T-helper 2 cell treated with Interferon-gamma antibody and Interleukin-4, amounts not matched to agents 100 ng/mL and 5 ng/mL, for 36 hours (primary cell): ENCODE results near the gene MCF2L2. TPM values are rescaled to one million over a fixed set of nuclear protein-coding genes. Genes with fewer than 3 reads are reported as not detected.

Experiments used
- intact Hi-C: fragments of 100-400 bp; cut with micrococcal nuclease; formaldehyde crosslinking; loops from one replicate; pipeline ENCODE4 v1.15.1; 2023
- total RNA-seq: library from RNA; stranded (reverse); gene quantifications from 2 replicates; pipeline ENCODE4 v1.2.3, GENCODE V29; 2022

The MCF2L2 gene
- total RNA-seq, 1 donor from 2014 or later: 5.5 TPM

DNA sequence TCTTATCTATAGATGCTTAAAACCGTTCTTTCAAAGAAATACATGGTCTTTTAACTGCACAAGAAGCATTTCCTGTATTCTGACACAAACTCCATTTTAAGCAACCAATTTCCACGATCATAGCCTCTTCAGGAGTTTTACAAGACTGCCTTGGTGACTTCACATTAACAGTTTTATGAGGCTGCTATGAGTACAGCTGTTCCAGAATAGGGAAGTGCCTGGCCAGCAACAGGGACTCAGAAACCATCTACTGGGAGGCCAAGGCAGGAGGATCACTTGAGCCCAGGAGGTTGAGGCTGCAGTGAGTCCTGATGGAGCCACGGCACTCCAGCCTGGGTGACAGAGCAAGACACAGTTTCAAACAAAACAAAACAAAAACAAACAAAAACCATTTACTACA, 96.9 kb downstream of the MCF2L2 start:
- intact Hi-C loops: no loop called here

DNA sequence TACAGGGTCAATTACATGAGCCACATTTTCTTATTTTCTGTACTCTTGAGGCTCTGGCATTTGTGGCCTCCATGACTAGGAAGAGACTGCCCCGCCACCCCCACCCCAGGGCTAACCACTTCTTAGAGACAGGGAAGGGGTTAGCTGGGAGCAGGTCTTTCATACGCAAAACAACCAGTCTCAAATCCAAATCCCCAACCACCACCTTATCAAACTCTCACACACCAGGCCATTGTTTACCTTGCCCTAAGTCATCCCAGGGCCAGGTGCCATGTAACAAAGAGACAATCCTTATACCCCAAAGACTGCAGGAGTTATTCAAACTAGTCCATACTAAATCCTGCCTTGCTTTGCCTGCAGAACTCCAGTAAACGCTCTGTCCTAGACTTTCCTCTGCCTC, 97.5 kb downstream of the MCF2L2 start:
- intact Hi-C loops: no loop called here

DNA sequence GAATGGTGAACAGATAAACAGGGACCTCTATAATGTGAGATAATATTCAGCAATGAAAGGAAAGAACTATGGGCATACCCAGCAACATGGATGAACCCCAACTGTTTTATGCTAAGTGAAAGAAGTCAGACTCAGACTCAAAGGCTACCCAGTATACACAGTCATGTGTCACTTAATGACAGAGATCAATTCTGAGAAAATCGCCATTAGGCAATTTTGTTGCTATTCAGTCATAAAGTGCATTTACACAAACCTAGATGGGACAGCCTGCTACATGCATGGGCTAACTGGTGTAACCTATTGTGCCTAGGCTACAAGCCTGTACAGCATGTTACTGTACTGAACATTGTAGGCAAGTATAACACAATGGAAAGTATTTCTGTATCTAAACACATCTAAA, 98.9 kb downstream of the MCF2L2 start:
- intact Hi-C loops: no loop called here

DNA sequence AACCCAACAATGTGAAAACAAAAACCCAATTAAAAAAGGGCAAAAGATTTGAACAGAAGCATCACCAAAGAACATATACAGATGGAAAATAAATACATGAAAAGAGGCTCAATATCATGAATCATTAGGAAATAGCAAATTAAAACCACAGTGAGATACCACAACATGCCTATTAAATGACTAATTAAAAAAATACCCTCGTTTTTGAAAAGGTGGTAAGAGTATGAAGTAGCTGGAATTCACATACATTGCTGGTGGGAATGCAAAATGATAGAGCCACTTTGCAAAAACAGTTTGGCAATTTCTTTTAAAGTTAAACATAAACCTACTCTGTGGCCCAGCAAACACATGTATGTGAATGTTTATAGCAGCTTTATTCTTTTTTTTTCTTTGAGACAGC, 99.6 kb downstream of the MCF2L2 start:
- intact Hi-C loops: no loop called here

DNA sequence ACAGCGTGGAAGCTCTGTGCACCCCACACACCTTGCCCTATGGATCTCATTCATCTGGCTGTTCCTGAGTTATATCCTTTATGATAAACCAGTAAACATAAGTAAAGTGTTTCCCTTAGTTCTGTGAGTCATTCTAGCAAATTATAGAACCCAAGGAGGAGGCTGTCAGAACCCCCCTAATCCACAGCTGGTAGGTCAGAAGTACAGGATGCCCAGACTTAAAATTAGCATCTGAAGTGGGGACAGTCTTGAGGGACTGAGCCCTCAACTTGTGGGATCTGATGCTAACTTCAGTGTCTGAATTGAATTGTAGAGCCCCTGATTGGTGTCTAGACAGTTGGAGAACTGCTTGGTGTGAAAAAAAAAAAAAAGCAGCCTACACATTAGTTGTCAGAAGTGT, 100.3 kb downstream of the MCF2L2 start:
- intact Hi-C loops: no loop called here

DNA sequence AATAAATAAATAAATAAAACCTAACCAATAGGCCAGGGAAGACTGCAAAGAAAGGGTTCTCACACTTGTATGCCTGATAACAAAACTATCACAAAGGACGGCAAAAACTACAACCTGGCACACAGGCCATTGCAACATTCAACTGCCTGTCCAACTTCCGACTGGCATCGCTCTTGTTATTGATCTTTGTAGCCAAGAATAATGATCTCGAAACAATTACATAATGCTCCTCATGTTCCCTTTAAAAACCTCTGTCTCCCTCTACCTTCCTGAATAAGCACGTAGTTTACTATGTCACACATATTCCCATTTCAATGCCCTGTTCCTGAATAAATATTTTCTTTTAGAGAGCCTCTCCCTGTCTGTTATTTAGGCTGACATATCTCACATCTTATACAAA, 101.1 kb downstream of the MCF2L2 start:
- intact Hi-C loops: no loop called here

DNA sequence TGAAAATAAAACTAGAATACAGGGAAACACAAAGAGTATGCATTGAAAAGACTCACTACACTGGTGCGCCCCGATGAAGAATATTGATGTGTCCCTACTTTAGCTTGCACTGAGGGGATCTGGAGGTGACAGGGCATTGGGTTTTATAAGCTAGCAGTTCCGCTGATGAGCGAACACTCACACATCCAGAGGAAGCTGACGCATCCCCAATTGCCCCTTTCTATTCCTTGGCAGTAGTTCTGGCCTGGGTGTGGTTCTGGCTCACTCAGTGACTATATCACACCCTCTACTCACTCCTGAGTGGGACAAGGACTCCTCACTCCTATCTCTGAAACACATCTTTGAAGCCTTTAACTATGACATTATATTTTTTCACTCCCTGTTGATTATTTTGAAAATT, 104.3 kb downstream of the MCF2L2 start:
- intact Hi-C loops: no loop called here

DNA sequence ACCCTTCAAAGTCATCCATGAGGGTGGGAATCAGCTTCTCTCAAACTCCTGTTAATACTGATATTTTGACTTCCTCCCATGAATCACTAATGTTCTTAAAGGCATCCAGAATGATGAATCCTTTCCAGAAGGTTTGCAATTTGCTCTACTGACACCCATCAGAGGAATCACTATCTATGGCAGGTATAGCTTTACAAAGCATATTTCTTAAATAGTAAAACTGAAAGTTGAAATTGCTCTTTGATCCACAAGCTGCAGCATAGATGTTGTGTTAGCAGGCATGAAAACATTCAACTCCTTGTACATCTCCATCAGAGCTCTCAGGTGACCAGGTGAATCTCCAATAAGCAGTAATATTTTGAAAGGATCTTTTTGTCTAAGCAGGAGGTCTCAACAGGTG, 109.0 kb downstream of the MCF2L2 start:
- intact Hi-C loops: no loop called here

DNA sequence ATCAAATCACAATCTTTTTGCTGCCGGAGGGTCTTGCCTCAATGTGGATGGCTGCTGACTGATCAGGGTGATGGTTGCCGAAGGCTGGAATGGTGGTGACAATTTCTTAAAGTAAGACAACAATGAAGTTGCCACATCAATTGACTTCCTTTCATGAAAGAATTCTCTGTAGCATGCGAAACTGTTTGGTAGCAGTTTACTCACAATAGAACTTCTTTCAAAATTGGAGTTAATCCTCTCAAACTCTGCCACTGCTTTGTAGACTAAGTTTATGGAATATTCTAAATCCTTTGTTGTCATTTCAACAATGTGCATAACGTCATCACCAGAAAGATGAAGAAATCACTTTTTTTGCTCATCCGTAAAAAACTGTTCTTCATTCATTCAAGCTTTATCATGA, 109.5 kb downstream of the MCF2L2 start:
- intact Hi-C loops: no loop called here

DNA sequence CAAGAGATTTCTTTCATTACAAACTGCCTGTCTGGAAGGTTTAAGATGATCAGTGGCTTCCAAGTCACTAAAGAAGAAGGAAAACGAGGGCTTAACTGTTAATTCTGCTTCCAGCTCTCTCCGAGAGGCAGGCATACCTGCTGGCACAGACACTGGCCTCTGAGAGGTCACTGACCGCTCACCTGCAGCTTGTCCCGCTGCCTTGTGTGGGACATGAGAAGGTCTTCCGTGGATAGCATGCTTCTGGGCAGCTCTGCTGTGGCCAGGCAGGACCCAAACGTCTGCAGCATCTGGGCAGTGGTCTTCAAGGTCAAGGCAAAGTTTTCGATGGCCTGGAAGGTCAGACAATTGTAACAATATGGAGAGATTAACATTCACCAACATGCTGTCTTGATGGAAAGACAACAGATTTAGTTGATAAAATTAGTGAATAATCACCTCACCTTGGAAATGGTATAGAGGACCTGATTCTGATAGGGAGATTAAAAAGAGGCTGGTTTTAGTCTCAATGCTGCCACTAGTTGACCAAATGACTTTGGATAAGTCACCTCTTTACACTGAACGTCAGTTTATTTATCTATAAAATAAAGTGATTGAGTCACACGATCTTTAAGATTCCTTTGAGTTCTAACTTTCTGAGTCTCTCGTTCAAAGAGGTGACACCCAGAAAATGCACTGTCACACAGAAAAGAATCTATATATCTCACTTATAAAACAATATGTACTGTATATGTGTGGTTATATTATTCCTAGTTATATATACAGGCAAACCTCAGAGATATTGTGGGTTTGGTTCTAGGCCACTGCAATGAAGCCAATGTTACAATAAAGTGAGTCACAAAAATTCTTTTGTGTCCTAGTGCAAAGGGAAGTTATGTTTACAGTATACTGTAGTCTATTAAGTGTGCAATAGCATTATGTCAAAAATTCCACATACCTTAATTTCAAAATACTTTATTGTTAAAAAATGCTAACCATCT, 110.2 kb downstream of the MCF2L2 start:
- intact Hi-C loops: no loop called here

DNA sequence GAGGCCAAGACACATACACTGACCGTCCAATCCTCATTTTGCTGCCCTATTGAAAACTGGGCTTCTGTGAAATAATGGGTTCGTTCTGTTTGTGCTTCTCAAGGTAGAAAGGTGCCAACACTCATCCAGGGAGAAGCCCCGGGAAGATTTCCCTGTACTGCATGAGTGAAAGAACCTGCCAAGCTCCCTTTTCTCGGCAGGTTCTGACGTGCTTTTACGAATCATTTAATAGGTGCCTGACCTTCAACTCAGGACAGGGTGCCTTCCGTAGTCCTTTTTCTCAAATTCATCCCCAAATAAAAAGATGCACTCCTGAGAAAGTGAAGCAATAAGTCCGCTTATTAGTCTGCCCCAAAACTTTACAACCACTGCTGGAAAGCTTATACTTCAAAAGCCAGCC, 111.1 kb downstream of the MCF2L2 start:
- intact Hi-C loops: no loop called here

DNA sequence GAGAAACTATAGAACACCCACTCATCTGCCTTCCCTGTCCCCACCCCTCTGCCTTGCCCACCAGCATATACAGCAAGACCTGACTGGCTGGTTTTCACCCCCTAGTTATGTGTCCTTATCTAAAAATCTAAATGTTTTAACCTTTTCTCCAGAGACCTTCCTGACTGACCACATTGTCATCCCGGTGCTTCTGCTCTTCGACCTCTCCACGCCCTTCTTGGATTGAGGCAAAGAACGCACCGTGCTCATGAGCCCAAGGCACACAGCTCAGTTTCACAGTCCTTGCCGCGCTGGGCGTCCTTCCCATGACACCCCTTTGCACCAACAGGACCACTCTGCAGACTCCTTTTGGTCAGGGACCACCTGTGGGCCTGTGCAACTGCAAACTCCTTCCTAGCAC, 112.7 kb downstream of the MCF2L2 start:
- intact Hi-C loops: no loop called here

DNA sequence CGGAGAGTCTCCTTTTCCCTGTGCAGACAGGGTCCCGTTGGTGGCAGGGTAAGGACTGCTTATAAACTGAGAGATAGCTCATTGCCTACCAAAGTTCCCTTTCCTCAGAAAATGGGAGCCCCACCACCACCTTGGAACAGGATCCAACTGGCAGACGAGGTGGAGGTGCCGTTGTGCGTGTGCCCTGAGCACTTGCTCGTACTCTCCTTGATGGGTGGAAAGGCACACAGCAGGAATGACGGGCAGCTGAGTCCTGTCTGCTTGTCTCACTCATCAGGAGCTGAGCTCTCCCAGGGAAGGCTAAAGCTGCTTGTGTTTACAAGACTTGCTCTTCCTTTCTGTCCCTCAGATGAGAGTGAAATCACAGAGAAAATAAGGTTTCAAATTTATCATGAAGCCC, 114.7 kb downstream of the MCF2L2 start:
- intact Hi-C loops: no loop called here

DNA sequence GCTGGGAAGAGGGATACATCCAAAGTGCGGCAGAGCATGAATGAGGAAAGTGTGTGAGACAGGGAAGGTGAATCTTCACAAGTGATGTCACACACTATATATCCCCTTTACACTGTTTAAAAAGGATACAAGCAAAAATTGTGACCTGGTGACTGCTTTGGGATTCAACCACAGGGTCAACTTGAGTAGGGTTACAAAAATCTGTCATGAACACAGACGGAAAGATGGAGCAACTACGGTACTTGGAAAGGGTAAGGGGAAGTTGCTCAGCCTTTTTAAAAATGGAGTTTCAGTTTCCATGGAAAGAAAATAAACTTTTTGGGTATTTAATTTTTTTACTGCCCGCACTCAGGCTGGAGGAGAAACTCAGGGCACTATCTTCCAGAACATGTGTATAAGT, 115.1 kb downstream of the MCF2L2 start:
- intact Hi-C loops: no loop called here

DNA sequence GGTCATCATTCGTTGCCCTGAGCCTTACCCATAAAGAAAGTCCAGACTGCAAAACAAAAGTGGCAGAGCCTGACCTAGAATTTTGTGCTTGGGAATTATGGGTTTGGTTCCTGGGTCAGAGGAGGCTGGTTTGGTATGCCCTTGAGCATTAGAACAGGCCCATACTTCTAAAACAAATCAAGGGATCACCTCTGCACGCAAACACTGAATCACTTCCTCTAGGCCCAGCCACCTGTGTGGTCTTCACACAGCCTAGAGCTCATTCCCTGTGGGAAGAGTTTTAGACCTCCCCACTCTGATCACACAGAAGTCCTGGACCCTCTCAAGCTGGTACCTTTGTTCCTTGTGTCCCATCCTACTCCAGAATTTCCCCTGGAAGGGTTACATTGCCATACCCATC, 116.0 kb downstream of the MCF2L2 start:
- intact Hi-C loops: no loop called here

DNA sequence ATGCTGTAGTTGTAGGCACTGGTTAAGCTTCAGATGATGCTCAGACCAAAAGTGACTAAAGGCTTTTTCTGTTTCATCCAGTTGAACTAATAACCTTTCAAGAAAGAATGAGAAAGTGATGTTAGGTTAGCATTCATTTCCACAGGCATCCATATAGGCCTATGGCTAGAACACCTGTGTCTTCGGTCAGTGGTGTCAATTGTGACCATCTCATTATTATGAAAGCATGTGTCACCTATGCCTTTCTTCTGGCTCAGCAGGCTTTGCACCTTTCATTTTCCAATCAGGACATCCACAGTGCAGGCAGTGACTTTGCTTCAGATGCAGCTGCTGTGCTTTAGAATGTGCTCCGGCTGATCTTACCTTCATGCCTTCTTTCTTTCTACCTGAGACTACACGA, 117.5 kb downstream of the MCF2L2 start:
- intact Hi-C loops: no loop called here

DNA sequence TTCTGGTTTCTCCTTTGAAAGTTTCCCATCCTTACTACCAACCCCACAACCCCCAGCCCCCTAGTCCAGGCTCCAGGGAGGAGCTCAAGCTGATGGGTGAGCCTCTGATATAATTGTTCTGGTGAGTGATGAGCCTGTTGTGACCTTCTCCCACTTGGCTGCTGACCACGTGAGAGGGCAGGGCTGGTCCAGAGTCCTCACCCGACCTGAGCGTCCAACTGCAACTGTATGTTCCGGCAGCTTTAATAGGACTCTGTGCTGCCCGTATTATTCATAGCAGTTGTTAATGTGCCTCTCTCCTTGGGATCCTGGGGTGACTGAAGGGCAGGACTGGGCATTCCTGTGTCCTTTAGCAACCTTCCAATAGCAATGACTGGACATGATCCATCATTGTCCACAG, 119.1 kb downstream of the MCF2L2 start:
- intact Hi-C loops: no loop called here

DNA sequence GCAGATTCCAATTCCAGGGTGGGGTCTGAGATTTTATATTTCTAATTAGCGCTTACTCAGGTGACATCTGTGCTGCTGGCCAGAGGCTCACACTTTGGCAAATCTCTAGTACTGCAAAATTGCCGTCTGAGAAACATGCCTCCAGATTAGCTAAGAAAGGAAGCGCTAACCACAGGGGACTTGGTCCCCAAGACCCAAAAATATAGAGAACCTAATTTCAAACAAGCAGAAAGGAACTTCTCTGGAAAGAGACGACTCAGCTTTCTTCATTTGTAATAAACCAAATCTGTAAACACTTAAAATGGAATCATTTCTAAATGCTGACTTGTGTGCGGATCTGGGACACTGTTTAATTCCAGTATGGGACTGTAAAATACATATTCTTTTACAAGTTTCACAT, 119.7 kb downstream of the MCF2L2 start:
- intact Hi-C loops: no loop called here

DNA sequence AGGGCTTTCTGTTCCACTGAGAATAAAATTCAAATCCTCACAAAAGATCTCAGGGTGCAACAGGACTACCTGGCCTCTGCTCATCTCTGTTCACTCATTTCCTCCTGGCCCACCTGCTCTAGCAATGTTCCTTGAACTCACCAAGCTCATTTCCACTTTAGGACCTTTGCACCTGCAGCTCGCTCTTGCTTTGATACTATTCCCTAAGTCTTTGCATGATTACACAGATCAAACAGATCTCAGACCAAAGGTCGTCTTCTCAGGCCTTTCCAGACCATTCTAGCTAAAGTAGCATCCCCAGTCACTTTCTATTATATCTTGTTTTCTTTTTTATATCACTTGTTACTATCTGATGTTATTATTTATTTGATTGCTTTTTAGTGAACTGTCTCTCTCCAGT, 120.7 kb downstream of the MCF2L2 start:
- intact Hi-C loops: loop anchor here (2.0 kb wide), 1 partner anchor 21 kb away; no protein-coding TSS in a partner anchor

DNA sequence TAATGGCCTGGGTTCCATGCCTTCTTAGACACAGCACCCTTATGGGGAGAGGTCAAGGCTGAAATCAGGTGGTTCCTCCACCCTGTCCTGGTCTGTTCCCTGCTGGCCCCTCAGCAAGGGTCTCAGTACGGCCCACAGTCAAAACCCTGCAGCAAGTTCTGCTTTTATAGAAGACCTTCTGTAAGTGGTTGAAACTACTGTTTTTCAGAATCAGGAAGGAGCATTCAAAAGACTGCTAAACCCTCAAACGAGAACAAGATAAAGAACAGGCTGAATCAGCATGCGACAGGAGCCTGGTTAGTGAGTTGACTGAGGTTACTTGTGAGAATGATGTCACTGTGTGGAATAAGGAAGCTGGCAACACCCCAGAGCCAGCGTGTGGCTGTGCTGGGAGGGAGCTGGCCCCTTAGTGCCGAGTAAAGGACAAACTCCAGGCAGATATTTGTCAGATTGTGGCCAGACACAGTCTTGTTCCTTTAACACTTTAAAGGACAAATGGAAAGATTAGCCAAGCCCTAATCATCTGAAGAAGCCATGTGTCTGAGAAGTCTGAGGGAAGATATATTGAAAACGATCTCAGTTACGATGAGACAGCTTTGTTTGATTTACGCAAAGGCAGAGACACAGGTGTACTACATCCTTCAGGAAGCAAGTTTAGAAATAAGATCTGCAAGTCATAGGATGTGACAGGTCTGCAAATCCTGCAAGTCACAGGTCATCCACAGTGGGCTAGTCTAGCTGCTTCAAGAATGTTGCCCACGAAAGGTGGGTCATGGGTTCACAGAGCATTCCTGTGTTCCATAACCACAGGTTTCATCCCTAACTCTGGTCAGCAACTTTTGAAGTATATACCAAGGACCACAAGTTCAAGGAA, 121.4 kb downstream of the MCF2L2 start:
- intact Hi-C loops: loop anchor here (2.0 kb wide), 1 partner anchor 20 kb away; no protein-coding TSS in a partner anchor

DNA sequence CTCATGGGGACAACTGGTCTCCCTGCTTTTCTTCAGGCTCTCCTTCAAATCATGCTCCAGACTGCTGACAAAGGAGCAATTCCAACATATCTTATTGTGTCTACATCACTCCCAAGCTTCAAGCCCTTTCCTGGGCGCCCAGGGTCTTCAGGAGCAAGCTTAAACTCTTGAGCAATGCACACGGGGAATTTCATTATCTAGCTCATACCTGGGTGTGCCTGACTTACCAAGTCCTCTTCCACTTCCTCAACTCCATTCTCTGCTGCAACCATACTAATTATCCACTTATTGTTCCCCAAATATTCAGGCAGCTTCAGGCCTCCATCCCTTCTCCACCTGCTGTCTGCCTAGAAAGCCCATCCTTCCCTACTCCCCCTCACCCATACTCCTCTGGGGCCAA, 124.7 kb downstream of the MCF2L2 start:
- intact Hi-C loops: no loop called here

DNA sequence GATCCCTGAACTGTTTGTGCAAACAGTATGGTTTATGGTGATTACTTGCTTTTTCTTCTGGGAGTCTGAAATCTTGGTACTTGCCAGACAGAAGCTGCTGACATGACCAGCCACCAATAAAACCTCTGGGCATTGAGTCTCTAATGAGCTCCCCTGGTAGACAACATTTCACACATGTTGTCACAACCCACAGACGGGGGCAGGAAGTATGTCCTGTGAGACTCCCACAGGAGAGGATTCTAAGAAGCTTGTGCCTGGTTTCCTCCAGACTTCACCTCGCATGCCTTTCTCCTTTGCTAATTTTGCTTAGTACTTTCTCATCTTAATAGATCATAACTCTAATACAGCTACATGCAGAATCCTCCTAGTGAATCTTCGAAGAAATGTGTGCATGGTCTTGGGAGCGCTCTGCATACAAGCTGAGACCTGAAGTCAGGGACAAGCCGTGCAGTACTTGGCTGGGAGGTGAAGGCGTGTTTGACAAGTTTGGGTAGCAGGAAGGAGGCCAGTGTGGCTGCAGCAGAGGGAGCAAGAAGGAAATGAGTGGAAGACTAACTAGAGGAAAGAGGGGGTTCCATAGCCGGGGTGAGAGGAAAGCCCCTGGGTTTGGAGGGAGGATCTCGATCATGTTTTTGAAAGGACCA, 126.4 kb downstream of the MCF2L2 start:
- intact Hi-C loops: no loop called here
